Pulmonary artery endothelial cell (primary cell): Measurements from ENCODE around the gene CD226. TPM values are rescaled to one million over a fixed set of nuclear protein-coding genes. Genes with fewer than 3 reads are reported as not detected.
"Not testable (repeated sequence)": the region's sequence is repeated elsewhere in the genome, so short reads cannot be mapped to it uniquely, and the experiment has no call there.

Experiments used
- DNase-seq: peaks from one replicate; pipeline ENCODE4 v3.0.0-alpha.2; 2011; ENCODE audit warnings: low read depth, low spot score
- total RNA-seq: library from RNA; depleted of rRNA; stranded (reverse); fragments of >200 nt; gene quantifications from 2 replicates; pipeline ENCODE4 v1.2.3, GENCODE V29; 2014

Gene CD226
- 0.04 and 0.13 TPM in 2 replicates for total RNA-seq

GRCh38 chr18:69947361-69948133 lies at the start of gene CD226:
CD226 (minus strand) TSS chr18:69947873; CDS start chr18:69947406, 467 bp downstream.
- DNase-seq: no peak

GRCh38 chr18:69996951-69997798 lies 49.5 kb upstream of the CD226 start:
- DNase-seq: no peak

- DNase-seq: no peak
These were observed 48.7 kb upstream of the CD226 start for GRCh38 chr18:69996417-69996816.

DNA sequence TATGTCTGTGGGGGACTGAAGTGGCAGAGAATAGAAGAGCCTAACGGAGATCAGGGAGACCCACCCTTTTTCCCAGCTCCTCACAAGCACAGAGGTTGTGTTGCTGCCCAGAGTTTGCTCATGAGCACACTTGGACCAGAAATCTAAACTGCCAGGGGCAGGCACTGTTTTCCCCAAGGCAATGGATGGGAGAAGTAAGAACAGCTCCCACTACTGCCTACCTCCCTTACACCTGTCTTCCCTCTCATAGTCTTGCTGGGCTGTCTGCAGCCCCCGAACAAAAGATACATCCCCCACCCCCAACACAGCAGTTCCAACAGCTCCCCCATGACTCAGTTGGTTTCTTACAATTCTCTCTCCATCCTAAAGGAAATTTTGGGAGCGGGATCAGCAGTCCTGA lies 48.1 kb upstream of the CD226 start:
- no peak for DNase-seq

DNA sequence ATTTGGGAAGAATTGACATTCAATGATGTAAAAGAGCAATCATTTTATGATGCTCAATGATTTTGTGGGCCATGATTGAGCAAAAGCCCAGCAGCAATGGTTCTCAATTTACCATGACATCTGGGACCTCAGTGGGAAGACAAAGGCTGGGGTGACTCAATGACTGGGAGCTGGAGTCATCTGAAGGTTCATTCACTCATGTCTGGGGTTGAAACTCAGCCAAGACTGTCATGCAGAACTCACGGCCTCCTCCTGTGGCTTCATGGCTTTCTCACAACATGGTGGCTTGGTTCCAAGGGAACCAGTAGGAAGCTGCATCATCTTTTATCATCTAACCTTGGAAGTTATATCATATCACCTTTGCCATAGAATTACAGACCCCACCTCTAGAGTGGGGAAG lies 45.1 kb upstream of the CD226 start:
- DNase-seq: no peak

GRCh38 chr18:69987870-69988269 lies 40.2 kb upstream of the CD226 start:
- no peak for DNase-seq

DNA sequence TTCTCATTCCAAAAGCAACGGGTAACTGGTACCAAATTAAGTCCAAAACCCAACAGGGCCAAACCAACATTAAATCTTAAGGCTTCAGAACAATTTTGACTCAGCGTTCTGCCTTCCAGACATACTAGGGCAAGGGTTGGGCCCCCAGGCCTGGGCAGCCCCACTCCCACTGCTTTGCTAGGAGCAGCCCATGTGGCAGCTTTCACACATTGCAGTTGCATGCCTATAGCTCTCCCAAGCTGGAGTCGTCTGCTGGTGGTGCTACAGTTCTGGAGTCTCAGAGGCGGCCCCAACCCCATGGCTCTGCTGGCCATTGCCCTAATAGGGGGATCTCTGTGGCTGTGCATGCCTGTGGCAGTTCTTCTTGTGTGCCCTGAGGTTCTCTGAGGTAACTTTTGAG lies 37.6 kb upstream of the CD226 start:
- DNase-seq: no peak

- no peak for DNase-seq
These were observed 34.7 kb upstream of the CD226 start for GRCh38 chr18:69982417-69982816.

GRCh38 chr18:69981948-69982347 lies 34.3 kb upstream of the CD226 start:
- DNase-seq: no peak

DNA sequence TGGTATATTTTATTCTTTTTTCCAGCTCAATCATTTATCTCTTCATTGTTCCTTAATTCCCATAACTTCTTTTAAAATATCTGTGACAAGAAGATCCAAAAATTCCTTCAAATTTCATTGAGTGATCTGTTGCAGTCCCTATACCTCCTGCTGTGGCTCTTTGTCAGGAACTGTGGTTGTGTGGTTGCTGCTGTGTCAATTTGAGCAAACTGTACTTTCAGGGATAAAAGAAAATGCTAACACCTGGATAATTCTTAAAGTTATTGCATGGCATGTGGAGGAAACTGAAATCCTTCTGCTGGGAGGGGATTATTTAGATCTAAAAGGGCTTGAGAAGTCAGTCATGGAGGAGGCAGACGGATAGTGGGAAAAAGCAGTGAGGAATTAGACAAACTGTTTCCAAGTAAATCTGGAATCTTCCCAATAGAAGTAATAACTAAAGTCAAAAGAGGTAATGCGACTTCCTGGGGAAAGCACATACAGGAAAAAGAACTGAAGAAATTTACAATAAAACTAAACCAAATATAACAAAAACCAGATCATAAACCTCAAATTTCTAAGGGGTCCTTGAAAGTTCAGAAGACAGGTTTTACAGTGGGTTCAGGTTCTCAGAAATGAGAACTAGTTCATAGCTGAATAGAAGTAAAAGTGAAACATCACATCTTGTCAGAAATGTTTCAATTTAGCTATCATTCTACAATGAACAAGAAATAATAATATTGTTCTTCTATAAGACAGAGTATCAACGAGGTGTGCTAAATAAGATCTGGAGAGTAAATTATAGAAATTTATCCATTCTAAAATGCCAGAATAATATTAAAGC lies 33.5 kb upstream of the CD226 start:
- DNase-seq: no peak

- no peak for DNase-seq
These were observed 32.8 kb upstream of the CD226 start for GRCh38 chr18:69980509-69980908.

GRCh38 chr18:69978732-69979715 lies 31.4 kb upstream of the CD226 start:
- no peak for DNase-seq

- not testable (repeated sequence) for DNase-seq
These were observed 27.6 kb upstream of the CD226 start for GRCh38 chr18:69975294-69975693.

DNA sequence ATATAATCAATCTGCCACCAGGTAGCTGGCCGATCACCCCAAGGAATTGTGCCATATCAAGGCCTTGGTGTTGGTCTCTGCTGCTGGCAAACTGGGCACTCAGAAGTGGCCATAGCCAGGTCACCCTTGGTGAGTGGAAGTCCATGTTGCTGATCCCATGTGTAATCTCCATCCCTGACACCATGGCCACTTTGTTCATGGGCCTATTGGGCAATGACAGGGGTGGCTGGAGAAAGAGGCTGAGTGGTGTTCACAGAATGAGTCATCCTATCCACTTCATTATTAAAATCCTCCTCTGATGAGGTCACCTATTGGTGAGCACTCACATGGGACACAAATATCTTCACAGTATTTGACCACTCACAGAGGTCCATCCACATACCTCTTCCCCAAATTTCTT lies 26.7 kb upstream of the CD226 start:
- DNase-seq: no peak

- DNase-seq: no peak
These were observed 21.8 kb upstream of the CD226 start for GRCh38 chr18:69969491-69969890.

DNA sequence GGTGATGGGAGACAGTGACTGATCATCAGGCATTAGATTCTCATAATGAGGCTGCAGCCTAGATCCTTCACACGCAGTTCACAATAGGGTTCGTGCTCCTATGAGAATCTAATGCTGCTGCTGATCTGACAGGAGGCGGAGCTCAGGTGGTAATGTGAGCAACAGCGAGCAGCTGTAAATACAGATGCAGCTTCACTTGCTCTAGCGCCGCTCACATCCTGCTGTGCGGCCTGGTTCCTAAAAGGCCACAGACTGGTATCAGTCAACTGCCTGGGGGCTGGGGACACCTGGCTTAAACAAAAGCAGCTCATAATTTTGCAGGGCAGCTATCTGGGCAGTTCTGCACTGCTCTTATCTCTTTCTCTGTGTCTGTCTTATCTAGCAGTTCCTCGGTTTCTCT lies 20.4 kb upstream of the CD226 start:
- no peak for DNase-seq

DNA sequence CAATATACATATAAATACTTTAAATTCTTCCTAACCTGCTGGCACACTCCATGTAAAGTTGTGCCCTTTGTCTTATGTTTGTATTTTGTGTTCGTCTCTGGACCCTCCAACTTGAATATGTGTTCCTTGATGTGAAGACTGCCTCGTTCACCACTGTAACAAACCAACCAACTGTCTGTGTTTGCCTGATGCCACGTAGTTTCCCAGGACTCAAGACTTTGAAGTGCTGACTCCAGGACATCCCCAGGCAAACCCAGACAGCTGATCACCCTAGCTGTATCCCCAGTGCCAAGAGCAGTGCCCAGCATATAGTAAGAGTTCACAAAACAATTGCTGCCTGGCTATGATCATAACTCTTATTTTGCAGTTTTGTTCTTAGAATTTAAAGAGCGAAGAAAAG lies 15.5 kb upstream of the CD226 start:
- no peak for DNase-seq

DNA sequence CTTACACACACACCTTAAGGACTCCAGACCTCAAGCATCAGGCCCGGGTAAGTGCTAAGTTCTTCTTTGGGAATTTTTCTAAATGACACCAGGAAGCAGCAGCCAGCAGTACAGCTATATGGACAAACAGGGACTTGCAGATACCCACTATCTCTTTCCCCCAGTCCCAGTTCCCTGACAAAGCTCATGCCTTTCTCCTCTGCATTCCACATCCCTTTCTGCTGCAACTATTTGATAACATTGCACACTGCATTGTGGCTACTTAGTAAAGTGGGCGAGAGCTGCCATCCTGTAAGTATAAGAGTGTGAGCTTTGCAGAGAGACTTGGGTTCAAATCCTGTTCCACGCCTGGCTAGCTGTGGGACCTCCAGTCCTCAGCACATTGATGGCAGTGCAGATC lies 14.0 kb upstream of the CD226 start:
- no peak for DNase-seq

DNA sequence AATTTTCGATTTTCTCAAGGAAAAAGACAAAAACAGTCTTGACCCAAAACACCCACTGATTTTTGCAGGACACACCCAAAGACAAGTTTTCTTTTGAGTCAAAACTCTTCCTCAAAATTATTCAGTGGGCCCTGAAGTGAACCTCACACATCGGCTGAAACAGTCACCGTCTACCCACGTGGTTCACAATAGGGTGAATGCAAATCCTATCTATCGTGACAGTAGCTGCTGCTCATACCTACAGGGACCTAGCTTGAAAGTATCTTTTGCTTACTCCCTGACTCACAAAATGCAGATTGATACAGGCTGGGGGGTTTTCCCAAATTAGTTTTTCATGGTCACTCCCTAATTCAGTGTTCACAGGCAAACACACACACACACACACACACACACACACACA lies 10.7 kb upstream of the CD226 start:
- no peak for DNase-seq

DNA sequence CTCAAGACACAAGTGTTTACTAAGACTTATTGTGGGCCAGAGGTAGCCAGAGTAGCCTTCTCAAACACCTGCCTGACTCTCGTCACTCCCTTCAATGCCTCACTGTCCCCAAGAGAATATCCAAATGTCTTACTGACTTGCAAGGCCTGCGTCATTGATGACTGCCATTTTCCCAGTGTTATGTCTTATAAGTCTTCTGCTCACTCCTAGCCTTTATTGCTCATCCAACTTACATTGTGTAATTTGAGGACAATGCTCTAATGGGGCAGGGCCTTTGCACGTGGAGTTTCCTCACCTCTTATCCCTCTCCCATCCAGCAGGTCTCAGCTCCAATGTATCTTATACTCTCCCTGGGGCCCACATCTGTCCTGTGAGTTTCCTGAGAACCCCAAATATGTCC lies 10.1 kb upstream of the CD226 start:
- no peak for DNase-seq
